HG02852 (cell line): ENCODE data around the gene POGLUT2.
"Not testable (repeated sequence)": the region's sequence is repeated elsewhere in the genome, so short reads cannot be mapped to it uniquely, and the experiment has no call there.

Source experiments
- ATAC-seq: cut with Tn5 transposase; IDR thresholded peaks from one replicate; pipeline ENCODE4 v1.9.1; 2021; ENCODE audit warnings: mild to moderate bottlenecking, moderate library complexity; ENCODE audit not compliant: unreplicated experiment

POGLUT2 gene

GRCh38 chr13:102812611-102813287 lies 14.0 kb upstream of the POGLUT2 start:
- no peak for ATAC-seq

- ATAC-seq = no peak
These were observed 8.9 kb upstream of the POGLUT2 start for GRCh38 chr13:102807699-102808098.

- ATAC-seq = no peak
These were observed 6.9 kb upstream of the POGLUT2 start for GRCh38 chr13:102805680-102806079.

DNA sequence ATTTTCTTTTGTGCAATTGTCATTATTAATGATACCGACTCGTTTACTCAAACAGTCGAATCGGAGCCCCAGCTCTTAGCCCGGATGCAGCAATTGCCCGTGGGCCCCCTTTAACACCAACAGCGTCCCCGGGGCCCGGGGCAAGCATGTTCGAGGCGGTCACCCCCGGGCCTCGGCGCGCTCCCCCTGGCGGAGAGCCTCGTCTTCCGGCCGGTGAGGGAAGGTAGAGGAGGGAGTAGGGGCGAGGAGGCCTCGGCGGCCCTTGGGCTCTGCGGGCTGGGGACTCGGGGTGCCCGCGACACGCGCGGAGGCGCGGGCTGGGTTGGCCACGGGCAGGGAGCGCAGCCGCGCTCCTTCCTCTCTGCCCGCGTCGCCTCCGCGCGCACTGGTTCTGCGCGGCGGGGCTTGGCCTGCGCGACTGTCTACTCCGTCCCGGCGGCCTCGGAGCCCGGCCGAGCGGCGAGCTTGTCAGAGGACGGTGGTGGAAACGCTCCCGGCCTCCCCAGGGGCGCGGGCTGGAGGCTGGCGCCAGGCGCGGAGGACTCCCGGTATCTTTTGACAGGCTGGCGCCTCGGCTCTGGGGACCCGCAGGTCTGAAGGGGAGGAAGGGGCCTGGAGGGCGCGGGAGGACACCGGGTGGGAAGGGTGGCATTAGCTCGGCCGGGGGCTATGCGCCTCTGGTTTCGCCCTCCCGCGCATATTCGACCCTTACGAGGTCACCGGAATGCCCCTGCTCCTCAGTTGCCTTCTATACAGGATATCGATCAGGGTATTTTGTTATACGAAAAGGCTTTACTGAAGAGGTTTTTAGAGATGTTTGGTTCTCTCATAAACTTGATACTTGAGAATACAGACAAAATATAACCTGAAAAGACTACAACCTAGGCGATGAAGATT lies 1.6 kb upstream of the POGLUT2 start:
- ATAC-seq = peak; percentile 77

- peak; percentile 15 for ATAC-seq
These were observed 809 bp upstream of the POGLUT2 start for GRCh38 chr13:102799426-102800144.

- ATAC-seq = no peak
These were observed 5.0 kb downstream of the POGLUT2 start for GRCh38 chr13:102793611-102794355.

- ATAC-seq = no peak
These were observed 6.4 kb downstream of the POGLUT2 start for GRCh38 chr13:102792396-102792795.

- no peak for ATAC-seq
These were observed 10.1 kb downstream of the POGLUT2 start for GRCh38 chr13:102788683-102789082.

DNA sequence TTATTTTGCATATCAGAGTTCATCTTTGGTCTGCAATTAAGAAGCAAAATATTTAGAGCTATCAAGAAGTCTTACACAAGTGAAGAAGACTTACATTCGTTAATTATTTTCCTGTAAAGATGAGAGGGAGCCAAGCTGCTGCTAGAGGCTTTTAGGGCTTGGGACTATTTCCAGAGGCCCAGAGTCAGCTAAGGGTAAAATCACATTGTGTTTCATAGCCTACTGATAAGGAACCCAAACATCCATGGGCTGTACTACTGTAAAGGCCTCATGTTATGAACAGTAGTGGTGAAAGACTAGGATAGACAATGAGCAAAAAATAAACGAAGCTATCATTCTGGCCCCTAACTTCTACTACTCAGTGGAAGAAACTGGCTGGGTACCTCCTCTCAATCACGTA lies 14.3 kb downstream of the POGLUT2 start:
- no peak for ATAC-seq

GRCh38 chr13:102781591-102781990 lies 17.2 kb downstream of the POGLUT2 start:
- ATAC-seq = no peak

DNA sequence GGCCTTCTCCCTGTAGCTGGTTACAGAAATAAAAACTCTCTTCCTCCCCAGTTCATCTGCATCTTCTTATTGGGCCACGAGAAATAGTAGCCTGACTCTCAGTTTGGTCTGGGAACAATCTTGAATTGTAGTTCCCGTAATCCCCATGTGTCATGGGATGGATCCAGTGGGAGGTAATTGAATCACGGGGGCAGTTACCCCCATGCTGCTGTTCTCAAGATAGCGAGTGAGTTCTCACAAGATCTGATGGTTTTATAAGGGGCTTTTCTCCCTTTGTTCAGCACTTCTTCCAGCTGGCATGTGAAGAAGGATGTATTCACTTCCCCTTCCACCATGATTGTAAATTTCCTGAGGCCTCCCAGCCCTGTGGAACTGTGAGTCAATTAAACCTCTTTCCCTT lies 18.1 kb downstream of the POGLUT2 start:
- not testable (repeated sequence) for ATAC-seq

GRCh38 chr13:102779436-102780159 lies 19.2 kb downstream of the POGLUT2 start:
- peak; percentile 66 for ATAC-seq

- no peak for ATAC-seq
These were observed 21.0 kb downstream of the POGLUT2 start for GRCh38 chr13:102777736-102778135.

- ATAC-seq = no peak
These were observed 22.5 kb downstream of the POGLUT2 start for GRCh38 chr13:102776271-102776670.

GRCh38 chr13:102774591-102775520 lies 23.9 kb downstream of the POGLUT2 start:
- ATAC-seq = no peak

- ATAC-seq = no peak
These were observed 24.6 kb downstream of the POGLUT2 start for GRCh38 chr13:102774214-102774568.

GRCh38 chr13:102773441-102774213 lies 25.1 kb downstream of the POGLUT2 start, which contains the start of gene TEX30:
TEX30 (minus strand) TSS chr13:102773786; CDS start chr13:102770026, 3,760 bp downstream.
- peak; percentile 89 for ATAC-seq

DNA sequence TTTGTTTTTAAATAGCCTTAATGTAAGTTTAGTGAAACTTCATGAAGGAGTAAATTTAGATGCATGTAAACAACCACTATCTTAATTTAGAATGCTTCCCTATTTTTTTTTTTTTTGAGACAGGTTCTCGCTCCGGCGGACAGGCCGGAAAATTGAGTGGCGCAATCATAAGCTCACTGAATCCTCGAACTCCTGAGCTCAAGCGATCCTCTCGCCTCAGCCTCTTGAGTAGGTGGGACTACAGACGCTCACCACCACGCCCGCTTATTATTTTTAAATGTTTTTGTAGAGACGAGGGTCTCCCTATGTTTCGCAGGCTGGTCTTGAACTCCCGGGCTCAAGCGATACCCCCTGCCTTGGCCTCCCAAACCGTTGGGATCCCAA lies 26.7 kb downstream of the POGLUT2 start:
- ATAC-seq = no peak
